Activated CD4-positive, CD25-positive, alpha-beta regulatory T cell treated with anti-CD3 and anti-CD28 coated beads, Interleukin-2, amount 50 U/mL, for 24 hours (primary cell): ENCODE results near the gene DDX39A.
"Not testable (repeated sequence)": the region's sequence is repeated elsewhere in the genome, so short reads cannot be mapped to it uniquely, and the experiment has no call there.

ENCODE experiments used
- ATAC-seq, 2 donors: fragments of 150-1000 bp; cut with Tn5 transposase; one replicate each; pipeline ENCODE4 v1.10.0; 2021; ENCODE audit warnings: mild to moderate bottlenecking in 1 of 2, moderate library complexity in 1 of 2

The DDX39A gene

GRCh38 chr19:14383661-14384555 is 35.2 kb downstream of the DDX39A start:
- peak; percentile 5 to 33 for ATAC-seq

GRCh38 chr19:14381689-14382474 is 37.3 kb downstream of the DDX39A start:
- ATAC-seq, result peak; percentile 36 to 52

- ATAC-seq, result no peak
Measured at GRCh38 chr19:14379294-14380065, 39.7 kb downstream of the DDX39A start.

GRCh38 chr19:14378890-14379289 is 40.3 kb downstream of the DDX39A start:
- no peak for ATAC-seq

- ATAC-seq, result no peak
Measured at GRCh38 chr19:14377883-14378328, 41.2 kb downstream of the DDX39A start.

GRCh38 chr19:14375582-14376291 is 43.4 kb downstream of the DDX39A start:
- ATAC-seq, result peak in 1 of 2 donors; percentile 11

- ATAC-seq, result peak; percentile 57 to 72
Measured at GRCh38 chr19:14375055-14375581, 44.0 kb downstream of the DDX39A start.

GRCh38 chr19:14374313-14374712 is 44.8 kb downstream of the DDX39A start:
- not testable (repeated sequence) for ATAC-seq

GRCh38 chr19:14372384-14373077 is 46.6 kb downstream of the DDX39A start:
- not testable (repeated sequence) for ATAC-seq

- ATAC-seq, result no peak
Measured at GRCh38 chr19:14371301-14371821, 47.8 kb downstream of the DDX39A start.

GRCh38 chr19:14370940-14371280 is 48.2 kb downstream of the DDX39A start:
- no peak for ATAC-seq

GRCh38 chr19:14370169-14370939 is 48.8 kb downstream of the DDX39A start:
- peak; percentile 34 to 41 for ATAC-seq

GRCh38 chr19:14369399-14370168 is 49.6 kb downstream of the DDX39A start:
- ATAC-seq, result peak; percentile 79 to 81

GRCh38 chr19:14368011-14368513 is 51.1 kb downstream of the DDX39A start:
- peak; percentile 34 to 40 for ATAC-seq

GRCh38 chr19:14367016-14367415 is 52.1 kb downstream of the DDX39A start:
- no peak for ATAC-seq

GRCh38 chr19:14366529-14366928 is 52.6 kb downstream of the DDX39A start:
- peak; percentile 34 to 35 for ATAC-seq

GRCh38 chr19:14364098-14364443 is 55.1 kb downstream of the DDX39A start:
- ATAC-seq, result not testable (repeated sequence)

- ATAC-seq, result peak; percentile 21 to 30
Measured at GRCh38 chr19:14363183-14364097, 55.7 kb downstream of the DDX39A start.
